RWPE1 (cell line): ENCODE measurements around the gene TRMT6.
A peak's percentile ranks its signal among the peaks of the same experiment; 100 is the strongest.

Experiments used
- CTCF ChIA-PET: fragments of 350-600 bp; sonication (Branson Sonifier 250); formaldehyde crosslinking; extraction: SDS; loops from one replicate; lab custom pipeline; 2021; lab: Yijun Ruan, JAX
- POLR2A ChIA-PET: fragments of 400-600 bp; formaldehyde crosslinking; extraction: SDS; loops from one replicate; lab custom pipeline; 2020; ENCODE audit warnings: antibody characterized with exemption; ENCODE audit not compliant: low non-redundant PET; lab: Yijun Ruan, JAX
- DNase-seq: peaks from one replicate; pipeline ENCODE4 v3.0.0; 2012; ENCODE audit warnings: low spot score
- H3K27ac ChIP-seq: fragments of 450-650 bp; 2 replicates; pipeline ENCODE4 v1.5.1; 2017
- TF ChIP-seq, protein P1 (sequence below): fragments of 450-650 bp; conservative IDR thresholded peaks from 2 replicates; pipeline ENCODE4 v1.5.1; 2017; ENCODE audit warnings: low read depth, mild to moderate bottlenecking

TRMT6 gene

DNA sequence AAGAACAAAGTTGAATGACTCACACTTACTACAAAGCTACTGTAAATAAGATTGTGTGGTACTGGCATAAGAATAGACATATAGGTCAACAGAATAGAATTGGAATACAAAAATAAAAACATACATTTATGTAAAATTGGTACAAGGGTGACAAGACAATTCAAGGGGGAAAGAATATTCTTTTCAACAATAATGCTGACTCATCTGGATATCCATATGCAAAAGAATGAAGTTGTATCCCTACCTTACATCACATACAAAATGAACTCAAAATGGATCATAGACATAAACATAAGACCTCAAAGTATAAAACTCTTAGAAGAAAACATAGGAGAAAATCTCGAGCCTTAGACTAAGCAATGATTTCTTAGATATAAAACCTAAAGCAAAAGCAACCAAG is 50.9 kb downstream of the TRMT6 start:
- no peak for DNase-seq
- POLR2A ChIA-PET = no interaction called here
- TF ChIP-seq, protein P1, sequence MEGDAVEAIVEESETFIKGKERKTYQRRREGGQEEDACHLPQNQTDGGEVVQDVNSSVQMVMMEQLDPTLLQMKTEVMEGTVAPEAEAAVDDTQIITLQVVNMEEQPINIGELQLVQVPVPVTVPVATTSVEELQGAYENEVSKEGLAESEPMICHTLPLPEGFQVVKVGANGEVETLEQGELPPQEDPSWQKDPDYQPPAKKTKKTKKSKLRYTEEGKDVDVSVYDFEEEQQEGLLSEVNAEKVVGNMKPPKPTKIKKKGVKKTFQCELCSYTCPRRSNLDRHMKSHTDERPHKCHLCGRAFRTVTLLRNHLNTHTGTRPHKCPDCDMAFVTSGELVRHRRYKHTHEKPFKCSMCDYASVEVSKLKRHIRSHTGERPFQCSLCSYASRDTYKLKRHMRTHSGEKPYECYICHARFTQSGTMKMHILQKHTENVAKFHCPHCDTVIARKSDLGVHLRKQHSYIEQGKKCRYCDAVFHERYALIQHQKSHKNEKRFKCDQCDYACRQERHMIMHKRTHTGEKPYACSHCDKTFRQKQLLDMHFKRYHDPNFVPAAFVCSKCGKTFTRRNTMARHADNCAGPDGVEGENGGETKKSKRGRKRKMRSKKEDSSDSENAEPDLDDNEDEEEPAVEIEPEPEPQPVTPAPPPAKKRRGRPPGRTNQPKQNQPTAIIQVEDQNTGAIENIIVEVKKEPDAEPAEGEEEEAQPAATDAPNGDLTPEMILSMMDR = no peak
- H3K27ac ChIP-seq = no peak overlapping the region
- CTCF ChIA-PET = no interaction called here

DNA sequence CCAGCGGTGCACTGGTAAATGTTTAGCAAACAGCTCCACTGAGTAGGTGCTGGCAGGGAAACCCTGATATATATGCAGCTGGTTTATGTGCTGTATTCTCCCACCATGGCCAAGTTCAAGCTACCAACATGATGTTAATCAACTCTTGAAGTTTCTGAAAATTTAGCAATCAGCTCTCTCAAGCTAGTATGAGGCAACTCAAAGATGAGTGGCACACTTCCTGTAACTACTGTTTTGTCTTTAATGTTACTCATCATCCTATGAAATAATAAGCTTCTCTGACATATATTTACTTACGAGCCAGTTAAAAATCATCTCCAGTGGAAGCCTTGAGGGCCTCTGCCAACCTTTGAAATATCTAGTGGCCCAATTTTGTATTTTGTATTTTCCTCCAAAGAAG is 54.7 kb downstream of the TRMT6 start:
- CTCF ChIA-PET = no interaction called here
- no peak for DNase-seq
- H3K27ac ChIP-seq = no peak overlapping the region
- TF ChIP-seq, protein P1 = no peak
- POLR2A ChIA-PET = no interaction called here

DNA sequence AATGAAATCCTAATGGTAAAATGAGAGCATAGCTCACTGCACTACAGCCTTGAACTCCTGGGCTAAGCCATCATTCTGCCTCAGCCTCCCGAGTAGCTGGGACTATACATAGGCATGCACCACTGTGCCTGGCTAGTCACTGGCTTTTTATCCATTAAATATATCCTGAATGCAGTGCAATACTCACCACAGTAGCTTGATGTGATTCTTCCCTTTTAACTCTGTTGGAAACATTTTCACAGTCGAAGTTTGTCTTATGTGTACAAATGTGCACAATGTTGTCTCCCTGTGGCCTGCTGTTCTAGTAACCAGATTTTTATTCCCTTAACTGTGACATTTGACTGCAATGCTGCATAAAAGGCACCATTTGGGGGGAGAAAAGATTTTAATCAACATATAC is 56.7 kb downstream of the TRMT6 start:
- DNase-seq = no peak
- TF ChIP-seq, protein P1 = no peak
- no peak overlapping the region for H3K27ac ChIP-seq
- ChIA-PET CTCF (no interaction called here), POLR2A (interaction anchor here (0.5 kb wide), 1 partner anchor 25 kb away, joined by 3 read pairs; no protein-coding TSS in a partner anchor)

DNA sequence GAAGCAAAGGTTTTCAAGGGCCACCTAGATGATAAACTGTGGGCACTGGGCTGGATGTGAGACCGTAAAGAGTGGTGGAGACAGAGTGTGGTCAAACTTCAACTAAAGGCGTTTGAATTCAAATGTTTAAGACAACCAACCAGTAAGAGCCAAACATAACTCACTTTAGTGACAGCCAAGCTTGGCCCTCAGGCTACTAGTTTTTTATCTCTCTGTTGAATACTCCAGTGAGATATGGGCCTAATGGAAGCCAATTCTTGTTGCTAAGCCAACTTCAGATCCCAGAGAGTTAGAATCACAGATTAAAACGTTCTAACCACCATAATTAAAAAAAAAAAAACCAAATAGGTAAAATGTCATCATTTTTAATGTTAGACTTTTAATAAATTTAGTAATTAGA is 57.3 kb downstream of the TRMT6 start:
- ChIA-PET POLR2A (no interaction called here), CTCF (interaction anchor here (0.7 kb wide), 1 partner anchor 15 kb away, joined by 3 read pairs; no protein-coding TSS in a partner anchor)
- TF ChIP-seq, protein P1 = no peak

DNA sequence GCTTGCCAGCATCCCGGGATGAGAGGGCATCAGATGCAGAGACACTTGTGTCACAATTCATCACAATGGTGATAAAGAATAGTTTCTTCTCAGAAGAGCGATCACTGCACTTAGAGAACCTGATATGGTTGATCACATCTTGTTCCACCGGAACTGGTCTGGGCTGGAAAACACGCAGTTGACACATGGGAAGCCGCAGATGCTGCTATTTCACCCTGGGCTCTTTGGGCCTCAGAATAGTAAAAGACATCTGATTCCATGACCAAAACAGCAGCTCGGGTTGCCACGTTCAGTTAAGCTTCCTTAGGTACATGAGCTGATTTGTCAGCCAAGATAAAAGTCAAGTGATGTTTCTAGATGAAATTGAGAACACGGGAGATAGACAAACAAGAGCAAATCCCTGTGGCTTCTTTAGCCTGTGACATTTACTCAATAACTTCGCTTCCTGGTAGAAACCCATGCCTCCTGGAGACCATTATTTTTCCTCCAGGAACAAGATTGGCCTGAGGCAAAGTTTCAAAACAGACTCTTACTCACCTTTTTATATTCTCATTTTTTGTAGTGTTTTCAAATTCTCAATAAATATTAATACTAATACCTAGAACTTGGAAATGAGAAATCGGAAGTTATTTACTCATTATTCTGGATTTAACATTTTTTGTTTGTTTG is 59.4 kb downstream of the TRMT6 start:
- TF ChIP-seq, protein P1 = no peak
- H3K27ac ChIP-seq = no peak overlapping the region
- ChIA-PET CTCF (no interaction called here), POLR2A (no interaction called here)
- DNase-seq = peak; percentile 19

More for the DNA sequence above, 57.3 kb downstream of the TRMT6 start:
- DNase-seq = no peak
- no peak overlapping the region for H3K27ac ChIP-seq

DNA sequence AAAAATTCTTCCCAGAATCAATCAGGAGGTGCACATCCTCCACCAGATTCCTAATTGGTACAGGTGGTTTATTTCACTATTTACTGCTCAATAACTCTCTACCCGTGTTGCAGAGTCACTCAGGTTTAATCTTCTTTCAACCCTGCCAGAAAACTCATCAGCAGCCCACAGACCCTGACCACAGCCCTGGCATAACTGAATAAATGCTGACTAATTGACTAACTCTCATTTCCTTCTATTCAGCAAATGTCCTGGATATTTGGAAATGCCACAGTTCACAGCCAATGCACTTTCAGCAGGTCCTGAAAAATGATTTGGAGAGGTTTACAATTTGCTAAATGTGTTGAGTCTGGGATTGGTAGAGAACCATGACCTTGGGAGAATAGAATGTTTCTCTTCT is 62.3 kb downstream of the TRMT6 start:
- ChIA-PET POLR2A (no interaction called here), CTCF (no interaction called here)

More for the DNA sequence above, 62.3 kb downstream of the TRMT6 start:
- TF ChIP-seq, protein P1 = no peak
- no peak for DNase-seq
- no peak overlapping the region for H3K27ac ChIP-seq
